ENCODE results near the gene CYGB.

- TF ChIP-seq ZNF19 (tag by site-specific recombination; IDR thresholded peaks at IDR 0.05; ENCODE audit: low read depth) (no peak), CTCF (tag by site-specific recombination; IDR thresholded peaks at IDR 0.05) (no peak), ZNF629 (tag by site-specific recombination; IDR thresholded peaks at IDR 0.05) (no peak), PRDM6 (tag by site-specific recombination; IDR thresholded peaks at IDR 0.05) (no peak), ZNF202 (tag by site-specific recombination; IDR thresholded peaks at IDR 0.05; ENCODE audit: borderline replicate concordance) (no peak), ZNF155 (tag by site-specific recombination; IDR thresholded peaks at IDR 0.05) (no peak), ZNF174 (tag by site-specific recombination; IDR thresholded peaks at IDR 0.05) (no peak), ZNF366 (tag by site-specific recombination; conservative IDR thresholded peaks at IDR 0.05) (no peak), SP2 (tag by site-specific recombination; IDR thresholded peaks at IDR 0.05) (no peak), ZNF280D (tag by site-specific recombination; IDR thresholded peaks at IDR 0.05) (no peak), ZNF266 (tag by site-specific recombination; IDR thresholded peaks at IDR 0.05; ENCODE audit: low read depth) (no peak), ZBTB26 (tag by site-specific recombination; optimal IDR thresholded peaks at IDR 0.05) (no peak), MZF1 (tag by site-specific recombination; IDR thresholded peaks at IDR 0.05; ENCODE audit: borderline replicate concordance) (no peak), ZEB2 (tag by site-specific recombination; IDR thresholded peaks at IDR 0.05) (no peak)
Observed at GRCh38 chr17:76538941-76539570, 1.5 kb upstream of the CYGB start.
